ENCODE data around the gene NOG.

Gene NOG

DNA sequence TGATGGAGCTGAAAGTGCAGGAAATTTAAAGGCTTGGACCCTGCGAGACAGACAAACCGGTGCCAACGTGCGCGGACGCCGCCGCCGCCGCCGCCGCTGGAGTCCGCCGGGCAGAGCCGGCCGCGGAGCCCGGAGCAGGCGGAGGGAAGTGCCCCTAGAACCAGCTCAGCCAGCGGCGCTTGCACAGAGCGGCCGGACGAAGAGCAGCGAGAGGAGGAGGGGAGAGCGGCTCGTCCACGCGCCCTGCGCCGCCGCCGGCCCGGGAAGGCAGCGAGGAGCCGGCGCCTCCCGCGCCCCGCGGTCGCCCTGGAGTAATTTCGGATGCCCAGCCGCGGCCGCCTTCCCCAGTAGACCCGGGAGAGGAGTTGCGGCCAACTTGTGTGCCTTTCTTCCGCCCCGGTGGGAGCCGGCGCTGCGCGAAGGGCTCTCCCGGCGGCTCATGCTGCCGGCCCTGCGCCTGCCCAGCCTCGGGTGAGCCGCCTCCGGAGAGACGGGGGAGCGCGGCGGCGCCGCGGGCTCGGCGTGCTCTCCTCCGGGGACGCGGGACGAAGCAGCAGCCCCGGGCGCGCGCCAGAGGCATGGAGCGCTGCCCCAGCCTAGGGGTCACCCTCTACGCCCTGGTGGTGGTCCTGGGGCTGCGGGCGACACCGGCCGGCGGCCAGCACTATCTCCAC lies at the start of gene NOG:
TSS of gene NOG (plus strand) at position 54 of the 674 bp plus-strand sequence. CDS start at position 579, 525 bp downstream.
- peak; percentile 39 for DNase-seq

DNA sequence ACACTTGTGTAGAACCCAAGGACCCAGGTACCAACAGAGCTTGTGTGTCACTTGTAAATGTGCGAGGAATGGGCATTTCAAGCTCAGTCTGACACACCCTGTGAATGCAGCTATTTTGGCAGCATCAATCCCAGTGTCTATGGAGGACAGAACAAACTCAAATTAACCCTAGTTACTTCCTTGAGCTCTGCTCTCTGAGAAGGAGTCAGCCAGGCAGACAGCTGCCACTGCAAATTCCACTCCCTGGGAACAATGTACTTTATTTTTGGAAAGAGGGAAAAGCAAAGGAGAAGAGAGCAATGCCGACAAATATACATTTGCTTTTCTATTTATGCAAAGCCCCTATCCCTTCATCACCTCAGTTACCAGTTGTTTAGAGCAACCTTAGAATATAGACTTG lies 48.4 kb upstream of the NOG start:
- DNase-seq = no peak

DNA sequence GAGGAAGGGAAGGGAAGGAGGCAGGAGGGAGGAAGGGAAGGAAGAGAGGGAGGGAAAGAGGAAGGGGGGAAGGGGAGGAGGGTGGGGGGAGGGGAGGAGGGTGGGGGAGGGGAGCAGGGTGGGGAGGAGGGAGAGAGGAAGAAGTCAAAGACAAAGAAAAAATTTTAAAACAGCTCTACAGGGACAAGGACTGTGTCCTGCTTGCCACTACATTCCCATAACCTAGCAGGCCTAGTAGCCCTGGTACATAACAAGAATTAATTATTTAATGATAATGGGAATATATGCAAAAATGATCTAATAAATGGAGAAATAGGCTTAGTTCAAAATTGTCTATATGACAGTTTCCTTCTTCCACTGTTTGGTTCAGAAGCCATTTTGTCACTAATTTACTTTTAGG lies 47.6 kb upstream of the NOG start:
- DNase-seq = no peak

DNA sequence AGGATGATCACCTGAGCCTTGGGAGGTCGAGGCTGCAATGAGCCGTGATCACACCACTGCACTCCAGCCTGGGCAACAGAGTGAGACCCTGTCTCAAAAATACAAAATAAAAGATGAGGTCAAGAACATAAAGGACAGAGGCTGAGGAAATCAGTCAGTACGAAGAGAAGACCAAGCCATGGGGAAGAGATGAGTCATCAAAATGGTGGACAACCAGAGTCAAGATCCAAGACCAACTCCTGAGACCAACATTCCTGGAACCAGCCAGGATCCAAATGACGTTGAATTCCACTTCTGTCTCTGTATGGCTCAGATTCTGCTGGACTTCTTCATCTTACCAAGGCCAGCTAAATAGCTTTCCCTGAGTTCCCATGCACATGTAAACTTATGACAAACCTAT lies 44.8 kb upstream of the NOG start:
- DNase-seq = no peak

DNA sequence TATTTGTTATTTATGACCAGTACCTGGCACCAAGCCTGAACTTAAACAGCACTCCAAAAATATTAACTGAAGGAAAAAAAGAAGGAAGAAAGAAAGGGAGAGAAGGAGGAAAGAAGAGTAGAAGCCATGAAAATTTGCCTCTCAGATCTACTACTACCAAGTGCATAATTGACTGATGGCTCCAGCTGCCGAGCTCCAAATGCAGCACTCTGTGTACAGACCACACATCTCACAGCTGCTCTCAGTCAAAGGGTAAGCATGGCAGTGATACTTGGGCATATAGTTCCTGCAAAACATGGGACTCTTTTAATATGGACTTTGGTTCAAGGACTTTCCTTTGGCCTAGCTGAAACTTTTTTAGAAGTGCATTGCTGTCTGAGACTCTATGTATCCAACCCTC lies 44.0 kb upstream of the NOG start:
- DNase-seq = no peak

DNA sequence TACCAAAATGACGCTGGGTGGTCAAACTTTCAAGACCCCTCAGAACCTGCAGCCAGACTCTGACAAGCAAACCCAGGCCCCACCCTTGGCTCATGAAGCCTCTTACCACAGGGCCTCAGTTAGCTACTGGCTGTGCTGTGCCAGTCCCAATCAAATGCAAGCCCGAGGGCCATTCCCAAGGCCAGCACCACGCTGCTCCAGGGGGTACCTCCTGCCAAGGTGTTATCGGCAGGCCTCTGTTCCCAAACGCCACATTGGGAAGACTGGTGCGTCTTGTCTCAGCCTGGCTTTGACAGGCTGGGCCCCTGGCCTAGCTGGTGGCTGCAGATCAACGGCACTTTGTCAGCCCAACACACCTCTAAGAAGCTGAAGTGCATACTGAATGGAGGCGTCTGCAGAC lies 35.8 kb upstream of the NOG start:
- DNase-seq = no peak

DNA sequence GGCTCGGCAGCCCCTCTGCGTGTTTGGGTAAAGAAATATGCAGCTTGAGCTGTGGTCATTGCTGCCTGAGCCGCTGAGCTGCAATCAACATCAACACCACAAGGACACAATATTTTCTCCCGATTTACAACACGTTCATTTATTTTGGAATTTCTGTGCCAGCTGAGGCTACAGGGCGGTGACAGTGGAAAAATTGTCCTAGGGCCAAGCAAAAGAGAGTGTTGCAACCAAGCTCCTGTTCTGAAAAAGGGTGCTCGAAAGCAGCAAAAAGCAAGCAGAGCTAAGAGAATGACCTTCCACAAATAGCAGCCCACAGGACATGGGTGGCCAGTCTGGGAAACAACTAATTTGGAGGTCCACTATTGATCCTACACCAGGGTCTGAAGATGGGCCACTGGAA lies 35.4 kb upstream of the NOG start:
- DNase-seq = no peak

DNA sequence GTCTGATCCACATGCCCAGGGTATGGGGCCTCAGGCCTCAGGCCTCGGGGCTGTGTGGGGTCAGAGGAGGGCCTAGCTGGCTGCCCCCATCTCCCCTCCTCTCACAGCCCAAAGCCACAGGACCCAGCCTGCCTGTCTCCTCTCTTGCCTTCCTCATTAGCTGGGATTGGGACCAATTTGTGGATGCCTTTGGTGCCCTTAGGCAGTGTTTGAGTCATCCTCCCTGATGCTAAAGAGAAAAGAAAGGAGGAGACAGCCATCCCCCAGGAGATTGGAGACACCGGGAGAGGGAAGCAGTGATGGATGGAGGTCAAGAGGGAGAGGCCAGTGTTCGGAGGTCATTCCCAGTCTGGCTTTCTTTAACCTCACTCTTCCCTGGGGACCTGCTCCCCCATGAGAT lies 23.3 kb upstream of the NOG start:
- DNase-seq = no peak

DNA sequence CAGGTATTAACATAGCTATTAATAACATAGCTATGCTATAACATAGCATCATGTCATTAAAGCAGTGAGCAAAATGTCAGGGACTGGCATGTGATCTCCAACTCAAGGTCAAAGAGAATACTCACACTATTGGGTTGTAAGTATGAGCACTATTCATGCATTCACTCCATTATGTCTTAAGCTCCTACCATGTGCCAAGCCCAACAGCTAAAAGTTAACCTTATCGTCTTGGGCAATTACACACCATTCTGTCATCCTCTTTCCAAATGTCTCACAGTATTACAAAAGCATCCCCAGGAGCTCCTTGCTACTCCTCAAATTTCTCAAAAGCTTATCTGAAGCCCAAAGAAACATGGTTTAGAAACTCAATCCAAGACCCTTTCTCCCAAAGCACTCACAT lies 22.0 kb upstream of the NOG start:
- DNase-seq = no peak

DNA sequence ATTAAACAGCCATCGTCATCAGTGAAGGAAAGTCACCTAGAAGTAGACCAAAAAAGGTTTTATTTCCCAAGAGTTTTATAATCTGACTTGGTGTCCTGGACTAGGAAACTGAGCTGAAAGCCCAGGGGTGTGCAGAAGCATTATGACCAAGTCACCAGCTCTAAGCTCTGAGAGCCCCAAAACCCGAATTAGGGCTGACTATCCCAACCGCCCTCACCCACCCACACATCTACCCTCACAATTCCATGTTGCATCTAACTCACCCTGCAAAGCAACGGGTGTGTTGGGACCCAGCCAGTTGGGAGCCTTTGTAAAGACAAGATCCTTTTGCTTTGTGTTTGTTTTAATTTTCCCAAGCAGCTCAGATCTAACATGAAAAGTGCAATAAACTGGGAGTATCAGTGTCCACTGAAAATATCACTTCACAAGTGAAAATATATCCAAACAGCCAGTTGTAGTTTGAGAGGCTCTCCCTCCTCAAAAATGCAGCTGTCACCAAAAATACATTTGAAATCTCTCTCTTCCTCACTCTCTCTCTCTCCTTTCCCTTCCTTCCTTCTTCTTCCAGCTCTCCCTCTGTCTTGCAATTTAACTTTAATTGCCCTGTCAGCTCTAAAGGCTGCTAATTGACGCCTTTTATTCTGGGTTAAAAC lies 16.2 kb upstream of the NOG start:
- DNase-seq = no peak

DNA sequence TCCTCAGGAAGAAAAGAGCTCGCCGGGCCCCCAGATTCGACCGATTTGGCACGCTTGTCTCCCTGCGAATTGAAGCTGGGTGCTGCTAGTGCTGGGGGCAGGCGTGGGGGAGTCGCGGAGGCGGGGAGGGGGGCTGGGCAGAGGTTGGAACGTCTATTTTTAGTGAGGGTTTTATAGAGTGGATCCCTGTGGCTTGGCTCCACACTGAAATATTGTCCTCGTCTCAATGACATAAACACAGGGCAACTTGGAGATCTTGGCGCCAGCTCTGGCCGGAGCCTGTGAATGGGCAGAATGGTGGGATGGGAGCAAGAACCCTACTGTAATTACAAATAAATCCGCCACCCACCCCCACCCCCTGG lies 15.7 kb upstream of the NOG start:
- DNase-seq = no peak

DNA sequence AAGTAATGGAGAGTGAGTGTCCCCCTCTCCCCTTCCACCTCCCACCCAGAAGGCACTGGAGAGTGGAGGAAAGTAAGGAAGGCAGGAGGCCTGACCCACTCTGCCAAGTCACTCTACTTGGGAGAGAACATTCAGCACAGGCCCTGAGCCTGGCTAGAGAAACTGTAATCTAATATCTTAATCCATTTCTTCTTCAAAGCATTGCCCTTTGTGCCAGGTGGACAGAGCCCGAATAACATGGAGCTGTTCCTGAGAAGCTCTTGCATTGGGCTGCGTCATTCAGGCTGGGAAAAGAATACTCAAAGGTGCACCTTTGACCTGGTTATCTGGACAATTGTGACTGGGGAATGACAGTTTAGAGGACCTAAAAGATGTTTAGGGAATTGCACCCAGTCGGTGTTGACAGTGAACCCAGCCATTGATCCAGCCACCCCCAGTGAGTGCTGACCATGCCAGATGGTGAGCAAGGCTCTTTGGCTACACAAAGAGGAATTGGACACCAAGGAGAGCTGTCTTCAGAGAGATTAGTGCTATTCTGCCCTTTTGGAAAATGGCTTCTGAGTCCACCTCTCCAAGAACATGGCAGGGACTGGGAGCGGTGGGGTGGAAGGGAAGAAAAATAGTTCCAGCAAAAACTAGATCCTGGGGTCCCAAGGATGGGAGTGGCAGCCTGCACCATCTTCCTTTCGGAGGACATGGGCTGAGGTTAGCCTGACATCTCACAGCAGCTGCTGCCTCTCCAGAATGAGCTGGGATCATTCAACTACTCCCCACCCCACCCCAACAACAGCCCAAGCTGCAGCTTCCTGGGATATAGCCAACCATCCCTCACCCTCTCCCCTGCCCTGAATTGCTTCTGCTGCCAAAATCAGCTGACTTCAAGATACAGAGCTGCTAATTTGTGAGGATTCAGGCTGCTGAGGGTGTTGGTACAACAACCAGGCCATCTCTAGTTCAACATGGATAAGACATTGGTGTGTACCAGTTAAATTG lies 11.6 kb upstream of the NOG start:
- no peak for DNase-seq

DNA sequence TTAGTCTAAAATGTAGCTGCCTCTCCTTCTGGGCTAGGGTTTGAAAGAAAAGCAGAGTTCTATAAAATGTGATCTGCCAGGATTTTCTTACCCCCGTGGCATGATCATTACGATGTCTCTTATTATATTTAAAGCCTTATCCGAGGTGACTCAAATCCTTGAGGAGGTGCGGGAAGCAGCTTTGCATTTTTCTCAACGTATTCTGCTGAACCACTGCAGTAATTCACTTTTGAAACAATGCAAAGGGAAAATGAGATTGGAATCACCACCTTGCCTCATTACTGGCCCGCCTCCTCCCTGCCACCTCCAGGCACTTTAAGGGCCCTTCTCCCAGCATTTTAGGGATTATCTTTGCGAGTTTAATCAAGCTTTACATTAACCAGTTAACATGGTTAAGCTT lies 9.7 kb upstream of the NOG start:
- no peak for DNase-seq

DNA sequence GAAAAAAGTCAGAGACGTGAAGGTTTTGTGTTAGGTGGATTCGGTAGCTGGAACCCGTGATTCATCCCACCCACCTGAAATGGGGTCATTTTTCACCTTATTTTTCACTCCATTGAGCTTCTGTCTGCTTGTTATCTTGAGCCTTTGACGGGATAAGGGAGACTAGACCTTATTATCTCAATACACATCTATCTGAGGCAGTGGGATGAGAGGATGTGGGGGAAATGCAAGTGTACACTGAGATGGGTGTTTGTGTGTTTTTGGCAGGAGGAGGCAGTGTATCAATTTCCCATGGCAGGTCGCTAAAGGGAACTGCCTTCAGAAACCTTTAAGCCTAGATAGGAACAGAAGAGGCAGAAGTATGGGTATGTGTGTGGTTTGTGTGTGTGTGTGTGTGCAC lies 6.2 kb upstream of the NOG start:
- no peak for DNase-seq

DNA sequence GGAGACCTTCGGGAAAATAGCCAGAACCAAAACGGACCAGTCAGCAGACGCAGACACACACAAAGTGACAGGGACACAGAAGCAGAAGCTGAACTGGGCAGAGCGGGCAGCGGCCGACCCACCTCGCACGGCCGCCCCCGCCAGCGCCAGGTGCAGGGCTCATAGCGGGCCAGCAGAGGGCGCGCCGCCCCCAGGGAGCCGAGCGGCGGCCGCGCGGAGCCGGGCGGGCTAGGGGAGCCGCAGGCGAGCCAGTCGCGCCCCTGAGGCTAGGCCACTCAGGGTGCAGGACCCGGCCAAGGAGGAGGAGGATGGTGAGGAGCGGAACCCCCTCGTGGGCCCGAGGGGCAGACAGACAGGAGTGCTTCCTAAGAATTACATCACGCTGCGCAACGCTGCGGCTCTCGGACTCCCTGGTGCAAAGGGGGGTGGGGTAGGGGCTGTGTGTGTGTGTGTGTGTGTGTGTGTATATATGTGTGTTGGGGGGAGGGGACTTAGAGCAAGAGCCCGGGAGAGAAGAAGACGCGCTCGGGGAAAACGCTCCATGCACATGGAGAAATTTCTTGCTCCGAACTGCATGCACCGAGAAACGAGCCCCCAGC lies 913 bp upstream of the NOG start:
- DNase-seq = peak; percentile 47

DNA sequence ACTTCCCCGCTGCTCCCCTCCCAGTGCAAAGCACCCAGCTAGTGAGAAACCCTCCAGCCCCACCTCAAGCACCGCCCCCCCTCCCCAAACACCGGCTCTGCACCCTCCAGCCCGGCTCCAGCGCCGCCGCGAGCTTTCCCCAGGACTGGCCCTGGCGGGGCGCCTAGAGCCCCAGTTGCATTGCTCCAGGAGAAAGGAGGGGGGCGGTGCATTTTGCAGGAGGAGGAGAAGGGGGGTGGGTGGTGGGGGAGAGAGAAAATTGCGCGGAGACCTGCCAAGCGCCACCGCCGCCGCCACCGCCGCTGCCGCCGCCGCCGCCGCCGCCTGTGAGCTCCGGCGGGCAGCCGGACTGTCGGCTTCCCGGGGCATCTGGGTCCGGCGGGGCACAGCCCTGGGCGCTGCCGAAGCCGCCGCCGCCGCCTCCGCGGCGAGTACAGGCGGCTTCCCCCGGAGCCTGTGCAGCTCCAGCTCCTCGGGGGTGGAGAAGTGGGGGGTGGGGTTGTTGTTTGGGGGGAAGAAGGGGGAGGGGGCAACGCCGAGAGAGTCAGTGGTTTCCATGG lies 333 bp upstream of the NOG start:
- peak; percentile 28 for DNase-seq

DNA sequence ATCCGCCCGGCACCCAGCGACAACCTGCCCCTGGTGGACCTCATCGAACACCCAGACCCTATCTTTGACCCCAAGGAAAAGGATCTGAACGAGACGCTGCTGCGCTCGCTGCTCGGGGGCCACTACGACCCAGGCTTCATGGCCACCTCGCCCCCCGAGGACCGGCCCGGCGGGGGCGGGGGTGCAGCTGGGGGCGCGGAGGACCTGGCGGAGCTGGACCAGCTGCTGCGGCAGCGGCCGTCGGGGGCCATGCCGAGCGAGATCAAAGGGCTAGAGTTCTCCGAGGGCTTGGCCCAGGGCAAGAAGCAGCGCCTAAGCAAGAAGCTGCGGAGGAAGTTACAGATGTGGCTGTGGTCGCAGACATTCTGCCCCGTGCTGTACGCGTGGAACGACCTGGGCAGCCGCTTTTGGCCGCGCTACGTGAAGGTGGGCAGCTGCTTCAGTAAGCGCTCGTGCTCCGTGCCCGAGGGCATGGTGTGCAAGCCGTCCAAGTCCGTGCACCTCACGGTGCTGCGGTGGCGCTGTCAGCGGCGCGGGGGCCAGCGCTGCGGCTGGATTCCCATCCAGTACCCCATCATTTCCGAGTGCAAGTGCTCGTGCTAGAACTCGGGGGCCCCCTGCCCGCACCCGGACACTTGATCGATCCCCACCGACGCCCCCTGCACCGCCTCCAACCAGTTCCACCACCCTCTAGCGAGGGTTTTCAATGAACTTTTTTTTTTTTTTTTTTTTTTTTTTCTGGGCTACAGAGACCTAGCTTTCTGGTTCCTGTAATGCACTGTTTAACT lies 1.0 kb downstream of the NOG start:
- DNase-seq = peak; percentile 10

DNA sequence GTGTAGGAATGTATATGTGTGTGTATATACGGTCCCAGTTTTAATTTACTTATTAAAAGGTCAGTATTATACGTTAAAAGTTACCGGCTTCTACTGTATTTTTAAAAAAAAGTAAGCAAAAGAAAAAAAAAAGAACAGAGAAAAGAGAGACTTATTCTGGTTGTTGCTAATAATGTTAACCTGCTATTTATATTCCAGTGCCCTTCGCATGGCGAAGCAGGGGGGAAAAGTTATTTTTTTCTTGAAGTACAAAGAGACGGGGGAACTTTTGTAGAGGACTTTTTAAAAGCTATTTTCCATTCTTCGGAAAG lies 1.6 kb downstream of the NOG start:
- DNase-seq = no peak

DNA sequence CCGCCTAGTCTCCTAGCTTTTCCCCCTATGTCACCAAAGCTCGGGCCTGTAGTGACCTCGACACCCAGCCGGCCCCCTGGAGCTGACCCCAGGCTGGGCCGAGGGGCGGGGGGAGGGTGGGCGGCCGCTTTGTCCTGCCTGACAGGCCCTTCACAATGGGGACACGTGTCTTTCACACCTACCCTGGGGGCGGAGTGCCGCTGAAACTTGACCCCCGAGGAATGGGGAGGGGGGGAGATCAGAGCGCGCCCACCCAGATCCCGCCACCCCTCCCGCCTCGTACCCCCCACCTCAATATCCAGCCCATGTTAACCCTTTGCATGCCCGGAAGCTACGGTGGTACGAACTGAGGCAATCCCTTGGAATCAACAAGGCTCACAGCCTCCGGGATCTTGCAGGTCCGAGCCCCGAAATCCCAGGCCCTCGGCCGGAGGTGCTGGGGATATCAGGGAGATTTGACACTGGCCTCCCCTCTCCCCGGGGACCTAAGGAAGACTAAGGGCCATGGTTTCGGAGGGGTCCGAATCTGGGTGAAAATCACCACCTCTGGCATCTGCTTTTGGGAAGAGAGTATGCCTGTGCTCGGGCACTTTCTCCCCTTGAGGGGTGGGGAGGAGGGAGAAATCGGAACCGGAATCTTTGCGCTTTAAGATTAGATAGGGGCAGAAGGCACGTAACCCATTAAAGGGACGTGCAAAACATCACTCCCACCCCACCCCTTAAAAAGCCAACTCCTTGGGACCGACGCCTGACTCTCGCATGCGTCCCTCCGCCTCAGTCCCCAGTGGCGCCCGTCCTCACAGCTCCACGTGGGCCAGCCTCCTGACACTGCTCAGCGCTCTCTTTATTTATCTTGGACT lies 2.6 kb downstream of the NOG start:
- DNase-seq = no peak

DNA sequence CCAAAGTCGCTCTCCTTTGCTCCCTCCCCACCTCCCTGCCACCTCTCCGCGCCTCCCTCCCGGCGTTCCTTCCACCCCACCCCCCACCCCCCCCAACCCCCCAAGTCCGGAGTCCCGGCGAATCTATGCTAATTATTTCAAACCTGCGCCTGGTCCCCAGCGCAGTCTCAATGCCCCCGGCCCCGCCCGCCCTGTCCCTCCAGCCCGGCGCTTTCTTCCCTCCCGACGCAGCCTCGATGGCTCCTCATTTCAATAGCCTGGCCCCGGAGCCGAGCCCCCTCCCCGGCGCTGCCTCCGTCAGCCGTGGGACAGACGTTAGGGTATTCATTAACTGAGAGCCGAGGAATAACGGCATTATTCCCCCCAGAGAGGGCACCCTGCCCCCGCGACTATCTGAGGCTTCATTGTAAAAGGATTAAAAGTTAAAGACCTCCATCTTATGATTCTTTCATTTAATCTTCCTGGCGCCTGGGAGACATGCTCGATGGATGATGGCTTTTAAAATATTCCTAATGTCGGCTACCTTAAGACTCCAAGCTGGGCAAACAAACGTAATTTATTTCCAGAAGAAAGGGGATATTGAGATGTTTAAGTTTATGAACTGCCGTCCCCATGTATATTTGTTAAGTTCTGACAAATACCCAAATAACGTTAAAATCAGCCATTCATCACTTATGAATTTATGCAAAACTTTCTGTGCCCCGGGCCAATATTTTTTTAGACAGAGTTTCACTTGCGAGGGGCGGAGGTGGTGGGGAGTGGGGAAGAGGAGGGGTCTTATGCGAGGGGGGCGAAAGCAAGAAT lies 3.4 kb downstream of the NOG start:
- no peak for DNase-seq
